ENCODE measurements around the gene ARRB1.

DNA sequence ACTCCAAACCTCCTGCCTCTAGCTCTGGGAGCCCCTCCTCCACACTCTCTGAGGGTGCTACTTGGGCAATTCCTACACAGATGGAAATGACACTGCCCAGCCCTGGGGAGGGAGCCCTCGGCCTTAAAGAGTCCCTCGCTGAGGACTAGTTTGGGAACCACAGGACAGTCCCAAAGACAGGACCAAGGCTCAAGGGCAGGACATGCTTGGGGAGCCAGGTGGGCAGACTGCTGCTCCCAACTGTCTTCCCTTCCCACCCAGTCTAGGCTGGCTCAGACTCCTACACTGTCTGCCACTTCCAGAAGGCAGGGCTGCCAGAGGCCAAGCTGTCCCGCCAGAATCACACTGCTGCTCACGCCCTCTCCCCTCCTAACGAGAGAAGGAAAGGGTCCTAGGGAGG is 9.8 kb downstream of the ARRB1 start:
- TF ChIP-seq, protein P1, sequence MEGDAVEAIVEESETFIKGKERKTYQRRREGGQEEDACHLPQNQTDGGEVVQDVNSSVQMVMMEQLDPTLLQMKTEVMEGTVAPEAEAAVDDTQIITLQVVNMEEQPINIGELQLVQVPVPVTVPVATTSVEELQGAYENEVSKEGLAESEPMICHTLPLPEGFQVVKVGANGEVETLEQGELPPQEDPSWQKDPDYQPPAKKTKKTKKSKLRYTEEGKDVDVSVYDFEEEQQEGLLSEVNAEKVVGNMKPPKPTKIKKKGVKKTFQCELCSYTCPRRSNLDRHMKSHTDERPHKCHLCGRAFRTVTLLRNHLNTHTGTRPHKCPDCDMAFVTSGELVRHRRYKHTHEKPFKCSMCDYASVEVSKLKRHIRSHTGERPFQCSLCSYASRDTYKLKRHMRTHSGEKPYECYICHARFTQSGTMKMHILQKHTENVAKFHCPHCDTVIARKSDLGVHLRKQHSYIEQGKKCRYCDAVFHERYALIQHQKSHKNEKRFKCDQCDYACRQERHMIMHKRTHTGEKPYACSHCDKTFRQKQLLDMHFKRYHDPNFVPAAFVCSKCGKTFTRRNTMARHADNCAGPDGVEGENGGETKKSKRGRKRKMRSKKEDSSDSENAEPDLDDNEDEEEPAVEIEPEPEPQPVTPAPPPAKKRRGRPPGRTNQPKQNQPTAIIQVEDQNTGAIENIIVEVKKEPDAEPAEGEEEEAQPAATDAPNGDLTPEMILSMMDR (IDR thresholded peaks at IDR 0.05; ENCODE audit: low read depth, low read length, missing input control): no peak
- TF ChIP-seq JUND (IDR thresholded peaks at IDR 0.05): no peak
- TF ChIP-seq, protein P2, sequence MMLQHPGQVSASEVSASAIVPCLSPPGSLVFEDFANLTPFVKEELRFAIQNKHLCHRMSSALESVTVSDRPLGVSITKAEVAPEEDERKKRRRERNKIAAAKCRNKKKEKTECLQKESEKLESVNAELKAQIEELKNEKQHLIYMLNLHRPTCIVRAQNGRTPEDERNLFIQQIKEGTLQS (IDR thresholded peaks at IDR 0.05): no peak
- TF ChIP-seq, protein P3, sequence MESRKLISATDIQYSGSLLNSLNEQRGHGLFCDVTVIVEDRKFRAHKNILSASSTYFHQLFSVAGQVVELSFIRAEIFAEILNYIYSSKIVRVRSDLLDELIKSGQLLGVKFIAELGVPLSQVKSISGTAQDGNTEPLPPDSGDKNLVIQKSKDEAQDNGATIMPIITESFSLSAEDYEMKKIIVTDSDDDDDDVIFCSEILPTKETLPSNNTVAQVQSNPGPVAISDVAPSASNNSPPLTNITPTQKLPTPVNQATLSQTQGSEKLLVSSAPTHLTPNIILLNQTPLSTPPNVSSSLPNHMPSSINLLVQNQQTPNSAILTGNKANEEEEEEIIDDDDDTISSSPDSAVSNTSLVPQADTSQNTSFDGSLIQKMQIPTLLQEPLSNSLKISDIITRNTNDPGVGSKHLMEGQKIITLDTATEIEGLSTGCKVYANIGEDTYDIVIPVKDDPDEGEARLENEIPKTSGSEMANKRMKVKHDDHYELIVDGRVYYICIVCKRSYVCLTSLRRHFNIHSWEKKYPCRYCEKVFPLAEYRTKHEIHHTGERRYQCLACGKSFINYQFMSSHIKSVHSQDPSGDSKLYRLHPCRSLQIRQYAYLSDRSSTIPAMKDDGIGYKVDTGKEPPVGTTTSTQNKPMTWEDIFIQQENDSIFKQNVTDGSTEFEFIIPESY (IDR thresholded peaks at IDR 0.05): no peak
